PC-9 (cell line): ENCODE measurements around the gene MS4A15. TPM values are rescaled to one million over a fixed set of nuclear protein-coding genes. Genes with fewer than 3 reads are reported as not detected.

Experiments used
- BruUV-seq: library from RNA; stranded (reverse); fragments of 400-500 nt; replicated peaks from 2 replicates; lab custom pipeline; 2021; lab: Mats Ljungman, UMichigan
- CTCF ChIA-PET: fragments of 300-600 bp; sonication (Branson Sonifier 250); formaldehyde crosslinking; loops from one replicate; lab custom pipeline; 2022; ENCODE audit warnings: antibody characterized with exemption; lab: Charles Lee
- POLR2A ChIA-PET: fragments of 300-600 bp; sonication (Branson Sonifier 250); formaldehyde crosslinking; loops from one replicate; lab custom pipeline; 2022; ENCODE audit warnings: antibody characterized with exemption; ENCODE audit not compliant: unreplicated experiment; lab: Charles Lee
- DNase-seq, 2 experiments: peaks; one replicate each; pipeline versions ENCODE4 v3.0.0 to v3.0.0-alpha.2; 2015 to 2022; ENCODE audit warnings: mixed read lengths in 1 of 2
- H2AFZ ChIP-seq: fragments of 200-600 bp; sonication (generic); 2 replicates; pipeline ENCODE4 v1.8.1; 2017; ENCODE audit warnings: antibody characterized with exemption
- H3F3A ChIP-seq: fragments of 200-600 bp; sonication (generic); 2 replicates; pipeline ENCODE4 v1.8.1; 2017; ENCODE audit warnings: antibody characterized with exemption, mild to moderate bottlenecking, low read depth; ENCODE audit not compliant: insufficient read depth
- H3K27ac ChIP-seq: fragments of 200-600 bp; sonication (generic); 2 replicates; pipeline ENCODE4 v1.6.1; 2016; ENCODE audit warnings: mixed run types
- H3K27me3 ChIP-seq: fragments of 200-600 bp; sonication (generic); 2 replicates; pipeline ENCODE4 v1.6.1; 2016; ENCODE audit warnings: low read depth, mixed run types; ENCODE audit not compliant: insufficient read depth
- H3K36me3 ChIP-seq: fragments of 200-600 bp; sonication (generic); 2 replicates; pipeline ENCODE4 v1.6.1; 2016; ENCODE audit warnings: low read depth, mixed run types
- H3K4me1 ChIP-seq: fragments of 200-600 bp; sonication (generic); replicated peaks from 2 replicates; pipeline ENCODE4 v1.6.1; 2016; ENCODE audit warnings: mixed run types; ENCODE audit not compliant: insufficient read depth
- H3K4me2 ChIP-seq: fragments of 200-600 bp; sonication (generic); 2 replicates; pipeline ENCODE4 v1.6.1; 2017; ENCODE audit warnings: mixed run types
- H3K4me3 ChIP-seq: fragments of 200-600 bp; sonication (generic); 2 replicates; pipeline ENCODE4 v1.6.1; 2016; ENCODE audit warnings: mixed run types
- H3K79me2 ChIP-seq: fragments of 200-600 bp; sonication (generic); 2 replicates; pipeline ENCODE4 v1.6.1; 2017; ENCODE audit warnings: low read depth, mixed run types
- H3K9me2 ChIP-seq: fragments of 200-600 bp; sonication (generic); 2 replicates; pipeline ENCODE4 v1.8.1; 2017; ENCODE audit warnings: mild to moderate bottlenecking; ENCODE audit not compliant: insufficient read depth
- H3K9me3 ChIP-seq: fragments of 200-600 bp; sonication (generic); 2 replicates; pipeline ENCODE4 v1.8.1; 2016; ENCODE audit warnings: low read depth; ENCODE audit not compliant: insufficient read depth
- H4K20me1 ChIP-seq: fragments of 200-600 bp; sonication (generic); 2 replicates; pipeline ENCODE4 v1.8.1; 2017; ENCODE audit not compliant: insufficient read depth
- CTCF ChIP-seq: fragments of 200-600 bp; sonication (generic); conservative IDR thresholded peaks from 2 replicates; pipeline ENCODE4 v1.6.1; 2017; ENCODE audit warnings: mixed run types, antibody characterized with exemption, mild to moderate bottlenecking, moderate library complexity
- EZH2 ChIP-seq: fragments of 200-600 bp; sonication (generic); IDR thresholded peaks from 2 replicates; pipeline ENCODE4 v1.8.0; 2017; ENCODE audit warnings: antibody characterized with exemption, low read depth
- intact Hi-C: fragments of 100-400 bp; cut with micrococcal nuclease; formaldehyde crosslinking; loops from one replicate; pipeline ENCODE4 v1.10.0; 2022; ENCODE audit not compliant: unreplicated experiment
- total RNA-seq: library from RNA; stranded (reverse); gene quantifications from 2 replicates; pipeline ENCODE4 v1.2.3, GENCODE V29; 2021

The MS4A15 gene
- total RNA-seq, 1 experiment from 2014 or later, result not detected

GRCh38 chr11:60780065-60780464, 23.4 kb downstream of the MS4A15 start:
- no TSS peak for BruUV-seq
- Histone ChIP-seq H3K79me2 (no peaks in the 10 kb centered on the region), H3F3A (no peaks in the 10 kb centered on the region), H3K36me3 (no peaks in the 10 kb centered on the region), H3K9me3 (no peaks in the 10 kb centered on the region), H2AFZ (no peak overlapping the region), H3K4me2 (no peak overlapping the region), H4K20me1 (no peaks in the 10 kb centered on the region), H3K27me3 (peaks cover 33% of the 10 kb centered on the region), H3K4me3 (no peak overlapping the region), H3K9me2 (no peaks in the 10 kb centered on the region), H3K4me1 (no peaks in the 10 kb centered on the region), H3K27ac (no peak overlapping the region)
- DNase-seq, result peak in 1 of 2 experiments; percentile 23
- CTCF ChIA-PET, result no interaction called here
- TF ChIP-seq CTCF (no peak), EZH2 (no peak)
- intact Hi-C loops, result no loop called here
- POLR2A ChIA-PET, result no interaction called here

GRCh38 chr11:60780774-60781173, 24.1 kb downstream of the MS4A15 start:
- peak in 1 of 2 experiments; percentile 16 for DNase-seq
- Histone ChIP-seq H3K4me2 (no peak overlapping the region), H3K27me3 (peaks cover 35% of the 10 kb centered on the region), H3K9me2 (no peaks in the 10 kb centered on the region), H3K36me3 (no peaks in the 10 kb centered on the region), H2AFZ (no peak overlapping the region), H3K4me1 (no peaks in the 10 kb centered on the region), H3K79me2 (no peaks in the 10 kb centered on the region), H3K4me3 (no peak overlapping the region), H4K20me1 (no peaks in the 10 kb centered on the region), H3F3A (no peaks in the 10 kb centered on the region), H3K9me3 (no peaks in the 10 kb centered on the region), H3K27ac (no peak overlapping the region)
- intact Hi-C loops, result no loop called here
- CTCF ChIA-PET, result no interaction called here
- POLR2A ChIA-PET, result no interaction called here
- TF ChIP-seq EZH2 (no peak), CTCF (no peak)
- BruUV-seq, result no TSS peak

GRCh38 chr11:60781286-60781980, 24.8 kb downstream of the MS4A15 start:
- Histone ChIP-seq H3K9me2 (no peaks in the 10 kb centered on the region), H2AFZ (no peak overlapping the region), H3K27me3 (peaks cover 35% of the 10 kb centered on the region), H3F3A (no peaks in the 10 kb centered on the region), H4K20me1 (no peaks in the 10 kb centered on the region), H3K9me3 (no peaks in the 10 kb centered on the region), H3K4me3 (no peak overlapping the region), H3K79me2 (no peaks in the 10 kb centered on the region), H3K4me1 (no peaks in the 10 kb centered on the region), H3K36me3 (no peaks in the 10 kb centered on the region), H3K4me2 (no peak overlapping the region), H3K27ac (no peak overlapping the region)
- ChIA-PET POLR2A (interaction anchor here (0.6 kb wide), 1 partner anchor 586 kb away, joined by 3 read pairs; no protein-coding TSS in a partner anchor), CTCF (no interaction called here)
- intact Hi-C loops, result no loop called here
- peak in 1 of 2 experiments; percentile 5 for DNase-seq
- no peak for TF ChIP-seq CTCF
- no peak for TF ChIP-seq EZH2
- BruUV-seq, result no TSS peak
